Endothelial cell (in vitro differentiated cells): ENCODE measurements around the gene FBXO10. TPM values are rescaled to one million over a fixed set of nuclear protein-coding genes. Genes with fewer than 3 reads are reported as not detected.

ENCODE experiments used
- DNase-seq: peaks from one replicate; pipeline ENCODE4 v3.0.0; 2021; ENCODE audit warnings: low spot score
- H3K27ac Mint-ChIP-seq: one replicate; pipeline ENCODE4 v1.8.0; 2021; ENCODE audit warnings: mixed read lengths, inconsistent platforms; ENCODE audit not compliant: unreplicated experiment
- H3K27me3 Mint-ChIP-seq: one replicate; pipeline ENCODE4 v1.8.0; 2021; ENCODE audit warnings: mild to moderate bottlenecking, moderate library complexity, mixed read lengths, inconsistent platforms; ENCODE audit not compliant: unreplicated experiment
- H3K36me3 Mint-ChIP-seq: one replicate; pipeline ENCODE4 v1.8.0; 2021; ENCODE audit warnings: mild to moderate bottlenecking, low read depth, mixed read lengths, inconsistent platforms; ENCODE audit not compliant: unreplicated experiment
- H3K4me1 Mint-ChIP-seq: one replicate; pipeline ENCODE4 v1.8.0; 2021; ENCODE audit warnings: mild to moderate bottlenecking, mixed read lengths, inconsistent platforms; ENCODE audit not compliant: unreplicated experiment
- H3K4me3 Mint-ChIP-seq: one replicate; pipeline ENCODE4 v1.8.0; 2021; ENCODE audit warnings: mild to moderate bottlenecking, mixed read lengths, inconsistent platforms; ENCODE audit not compliant: unreplicated experiment
- H3K9me3 Mint-ChIP-seq: one replicate; pipeline ENCODE4 v1.8.0; 2021; ENCODE audit warnings: mixed read lengths, inconsistent platforms; ENCODE audit not compliant: unreplicated experiment
- total RNA-seq: library from RNA; stranded (reverse); fragmentation: NEBNext Ultra II Directional; extraction: Animal tissue kit (Norgen Biotek cat#: 25700); gene quantifications from one replicate; pipeline ENCODE4 v1.2.1, GENCODE V29; 2021; ENCODE audit not compliant: unreplicated experiment
- TF ChIP-seq, protein P1 (sequence below): fragments of 200-600 bp; sonication (generic); IDR thresholded peaks from one replicate; pipeline ENCODE4 v1.5.0; 2021; ENCODE audit warnings: antibody characterized with exemption; ENCODE audit not compliant: unreplicated experiment

Gene FBXO10
- total RNA-seq, 1 donor from 2014 or later = 24.2 TPM

DNA sequence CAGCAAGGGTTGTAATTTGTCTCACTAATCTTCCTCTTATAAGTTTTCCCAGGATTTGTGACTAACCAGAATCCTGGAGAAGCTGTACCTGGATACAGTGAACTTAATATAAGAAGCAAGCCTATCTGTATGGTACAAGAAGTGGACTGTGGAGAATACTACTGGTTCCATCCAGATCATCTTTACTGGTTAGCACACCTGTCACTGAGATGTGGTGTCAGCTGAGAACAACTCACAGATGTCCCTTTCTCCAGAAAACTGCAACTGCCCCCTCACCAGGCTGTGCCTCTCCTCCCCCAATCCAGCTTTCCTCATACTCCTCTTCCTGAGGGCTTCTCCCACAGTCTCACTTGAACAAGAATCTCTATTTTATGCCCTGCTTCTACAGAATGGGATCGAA, 4.9 kb downstream of the FBXO10 start:
- Mint-ChIP-seq H3K27ac (no peak overlapping the region), H3K27me3 (peaks cover under 1% of the 10 kb centered on the region), H3K4me3 (no peak overlapping the region), H3K4me1 (peaks cover 24% of the 10 kb centered on the region), H3K9me3 (no peaks in the 10 kb centered on the region), H3K36me3 (peaks cover 4% of the 10 kb centered on the region)
- TF ChIP-seq, protein P1, sequence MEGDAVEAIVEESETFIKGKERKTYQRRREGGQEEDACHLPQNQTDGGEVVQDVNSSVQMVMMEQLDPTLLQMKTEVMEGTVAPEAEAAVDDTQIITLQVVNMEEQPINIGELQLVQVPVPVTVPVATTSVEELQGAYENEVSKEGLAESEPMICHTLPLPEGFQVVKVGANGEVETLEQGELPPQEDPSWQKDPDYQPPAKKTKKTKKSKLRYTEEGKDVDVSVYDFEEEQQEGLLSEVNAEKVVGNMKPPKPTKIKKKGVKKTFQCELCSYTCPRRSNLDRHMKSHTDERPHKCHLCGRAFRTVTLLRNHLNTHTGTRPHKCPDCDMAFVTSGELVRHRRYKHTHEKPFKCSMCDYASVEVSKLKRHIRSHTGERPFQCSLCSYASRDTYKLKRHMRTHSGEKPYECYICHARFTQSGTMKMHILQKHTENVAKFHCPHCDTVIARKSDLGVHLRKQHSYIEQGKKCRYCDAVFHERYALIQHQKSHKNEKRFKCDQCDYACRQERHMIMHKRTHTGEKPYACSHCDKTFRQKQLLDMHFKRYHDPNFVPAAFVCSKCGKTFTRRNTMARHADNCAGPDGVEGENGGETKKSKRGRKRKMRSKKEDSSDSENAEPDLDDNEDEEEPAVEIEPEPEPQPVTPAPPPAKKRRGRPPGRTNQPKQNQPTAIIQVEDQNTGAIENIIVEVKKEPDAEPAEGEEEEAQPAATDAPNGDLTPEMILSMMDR = no peak
- no peak for DNase-seq

DNA sequence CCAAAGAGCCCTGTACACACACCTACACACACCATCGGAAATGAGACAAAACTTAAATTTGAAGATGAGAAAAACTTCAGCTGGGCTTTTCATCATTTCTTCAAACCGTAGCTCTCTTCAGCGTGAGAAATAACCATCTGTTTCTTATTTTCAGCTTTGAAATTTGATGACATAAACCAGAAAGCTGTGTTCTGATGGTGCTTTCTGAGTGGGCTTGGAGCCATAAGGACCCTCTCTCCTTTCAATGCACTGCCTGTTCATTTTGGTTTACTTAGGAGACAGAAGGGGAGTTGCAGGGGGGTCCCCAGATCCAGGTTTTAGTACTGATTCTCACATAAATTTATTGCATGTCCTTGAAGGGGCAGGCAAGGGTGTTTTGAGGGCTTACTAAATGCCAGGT, 9.5 kb downstream of the FBXO10 start:
- H3K27me3 Mint-ChIP-seq = peaks cover 3% of the 10 kb centered on the region
- peaks cover 32% of the 10 kb centered on the region for H3K36me3 Mint-ChIP-seq
- H3K4me1 Mint-ChIP-seq = peaks cover 9% of the 10 kb centered on the region
- TF ChIP-seq, protein P1 = no peak
- H3K27ac Mint-ChIP-seq = no peak overlapping the region
- no peak overlapping the region for H3K4me3 Mint-ChIP-seq
- peaks cover 10% of the 10 kb centered on the region for H3K9me3 Mint-ChIP-seq
- no peak for DNase-seq

DNA sequence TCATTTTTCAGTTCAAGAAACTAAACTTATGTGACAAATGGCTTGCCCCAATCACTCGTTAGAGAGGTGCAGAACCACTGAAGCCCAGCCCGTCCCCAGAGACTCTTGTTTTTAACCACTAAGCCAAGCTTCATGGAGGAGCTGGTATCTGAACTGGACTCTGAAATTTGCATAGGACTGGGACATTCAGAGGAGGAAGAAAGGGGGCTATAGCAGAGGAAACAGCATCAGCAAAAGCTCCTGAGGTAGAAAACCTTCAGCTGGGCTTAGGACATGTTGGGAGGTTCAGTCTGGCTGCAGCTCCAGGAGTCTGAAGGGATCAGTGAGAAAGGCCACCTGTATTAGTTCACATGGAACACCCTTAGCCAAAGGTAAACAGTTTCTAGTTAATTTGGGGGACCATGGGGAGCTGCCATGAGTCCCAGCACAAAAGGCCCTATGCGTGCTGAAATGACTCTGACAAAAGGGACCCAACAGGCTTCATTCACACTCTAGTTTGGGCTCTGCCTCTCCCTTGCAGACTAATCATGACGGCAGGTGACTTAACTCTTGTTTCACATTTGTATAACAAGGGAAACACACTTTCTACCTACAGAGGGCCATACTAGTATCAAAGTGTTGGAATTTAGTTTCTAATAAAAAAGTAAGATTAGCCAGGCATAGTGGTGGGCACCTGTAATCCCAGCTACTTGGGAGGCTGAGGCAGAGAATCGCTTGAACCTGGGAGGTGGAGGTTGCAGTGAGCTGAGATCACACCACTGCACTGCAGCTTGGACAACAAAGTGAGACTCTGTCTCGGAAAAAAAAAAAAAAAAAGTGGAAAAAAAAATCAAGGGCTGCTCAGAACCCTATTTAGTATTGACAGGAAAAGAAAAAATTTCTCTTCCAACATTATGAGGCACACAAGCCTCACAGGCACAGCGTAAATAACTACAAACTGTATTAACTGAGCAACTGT, 10.2 kb downstream of the FBXO10 start:
- no peak for DNase-seq
- Mint-ChIP-seq H3K27ac (no peak overlapping the region), H3K4me3 (no peak overlapping the region), H3K36me3 (peaks cover 32% of the 10 kb centered on the region), H3K4me1 (peaks cover 10% of the 10 kb centered on the region), H3K27me3 (peaks cover 3% of the 10 kb centered on the region), H3K9me3 (peaks cover 10% of the 10 kb centered on the region)
- TF ChIP-seq, protein P1 = no peak

DNA sequence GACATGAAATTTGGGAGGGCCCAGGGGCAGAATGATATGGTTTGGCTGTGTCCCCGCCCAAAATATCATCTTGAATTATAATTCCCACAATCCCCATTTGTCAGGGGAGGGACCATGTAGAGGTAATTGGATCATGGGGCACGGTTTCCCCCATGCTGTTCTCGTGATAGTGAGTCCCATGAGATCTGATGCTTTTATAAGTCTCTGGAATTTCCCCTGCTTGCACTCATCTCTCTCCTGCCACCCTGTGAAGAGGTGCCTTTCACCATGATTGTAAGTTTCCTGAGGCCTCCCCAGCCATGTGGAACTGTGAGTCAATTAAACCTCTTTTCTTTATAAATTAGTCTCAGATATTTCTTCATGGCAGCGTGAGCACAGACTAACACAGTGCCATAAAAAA, 11.3 kb downstream of the FBXO10 start:
- TF ChIP-seq, protein P1 = no peak
- H3K4me1 Mint-ChIP-seq = peaks cover 10% of the 10 kb centered on the region
- peaks cover 3% of the 10 kb centered on the region for H3K27me3 Mint-ChIP-seq
- H3K36me3 Mint-ChIP-seq = peaks cover 32% of the 10 kb centered on the region
- peaks cover 10% of the 10 kb centered on the region for H3K9me3 Mint-ChIP-seq
- H3K27ac Mint-ChIP-seq = no peak overlapping the region
- no peak for DNase-seq
- H3K4me3 Mint-ChIP-seq = no peak overlapping the region

DNA sequence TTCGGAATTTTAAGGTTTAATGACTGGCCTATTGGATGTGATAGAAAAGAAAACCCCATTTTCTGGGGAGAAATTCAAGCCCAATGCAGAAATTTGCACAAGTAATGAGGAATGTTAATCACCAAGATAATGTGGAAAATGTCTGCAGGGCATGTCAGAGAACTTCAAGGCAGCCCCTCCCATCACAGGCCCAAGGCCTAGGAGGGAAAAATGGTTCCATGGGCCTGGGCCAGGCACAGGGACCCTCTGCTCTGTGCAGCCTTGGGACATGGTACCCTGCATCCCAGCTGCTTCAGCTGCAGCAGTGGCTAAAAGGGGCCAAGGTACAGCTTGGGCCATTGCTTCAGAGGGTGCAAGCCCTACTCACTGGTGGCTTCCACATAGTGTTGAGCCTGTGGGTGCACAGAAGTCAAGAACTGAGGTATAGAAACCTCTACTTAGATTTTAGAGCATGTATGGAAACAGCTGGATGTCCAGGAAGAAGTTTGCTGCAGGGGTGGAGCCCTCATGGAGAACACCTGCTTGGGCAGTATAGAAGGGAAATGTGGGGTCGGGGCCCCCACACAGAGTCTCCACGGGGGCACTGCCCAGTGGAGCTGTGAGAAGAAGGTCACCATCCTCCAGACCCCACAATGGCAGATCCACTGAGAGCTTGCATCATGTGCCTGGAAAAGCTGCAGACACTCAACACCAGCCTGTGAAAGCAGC, 12.2 kb downstream of the FBXO10 start:
- Mint-ChIP-seq H3K27me3 (peaks cover 3% of the 10 kb centered on the region), H3K9me3 (peaks cover 10% of the 10 kb centered on the region), H3K4me3 (peak overlapping the region; percentile 66), H3K4me1 (peaks cover 10% of the 10 kb centered on the region), H3K36me3 (peaks cover 32% of the 10 kb centered on the region), H3K27ac (no peak overlapping the region)
- TF ChIP-seq, protein P1 = no peak
- DNase-seq = no peak
